K562 (cell line): Measurements from ENCODE around the gene PTPRM. TPM values are rescaled to one million over a fixed set of nuclear protein-coding genes. Genes with fewer than 3 reads are reported as not detected.

Experiments
- ATAC-seq: fragments of 200-7000 bp; cut with Tn5 transposase; 3 replicates; pipeline ENCODE4 v1.9.1; 2020; ENCODE audit warnings: moderate library complexity
- BruUV-seq: library from RNA; stranded (reverse); fragments of 400-500 nt; replicated peaks from 2 replicates; lab custom pipeline; 2021; lab: Mats Ljungman, UMichigan
- CTCF ChIA-PET: fragments of 300-600 bp; formaldehyde crosslinking; extraction: SDS; loops from one replicate; lab custom pipeline; 2021; ENCODE audit warnings: low intra/inter-chr PET ratio; lab: Yijun Ruan, JAX
- POLR2A ChIA-PET: fragments of 300-600, 350-650 bp; sonication (Branson Sonifier 250); formaldehyde crosslinking; extraction: SDS; loops from one replicate; lab custom pipeline; 2021; ENCODE audit warnings: antibody characterized with exemption, inconsistent platforms; lab: Yijun Ruan, JAX
- DNase-seq, 4 experiments: peaks; one replicate each; pipeline versions ENCODE4 v3.0.0 to v3.0.0-alpha.2; 2011 to 2018; ENCODE audit warnings: low spot score in 3 of 4, mixed read lengths in 3 of 4; ENCODE audit errors: extremely low read depth in 1 of 4
- FAIRE-seq: peaks from 2 replicates; lab custom pipeline; 2011; peaks lifted over from hg19 to GRCh38; lab: Jason Lieb, UNC
- H2AFZ ChIP-seq: 2 replicates; pipeline ENCODE4 v1.6.0; 2011; ENCODE audit warnings: low read depth, low read length, control low read depth, inconsistent platforms
- H3K27ac ChIP-seq: fragments of 200-600 bp; 3 replicates; pipeline ENCODE4 v1.8.0; 2011; ENCODE audit warnings: low read depth, mild to moderate bottlenecking, control low read depth, inconsistent platforms, low read length, moderate library complexity, mixed read lengths; ENCODE audit errors: extremely low read depth
- H3K27me3 ChIP-seq, 2 experiments: fragments of 300-600 bp in 1 of 2; 2 replicates in 1 of 2; 3 replicates in 1 of 2; pipeline versions ENCODE4 v1.6.0 to v1.8.0; 2011; ENCODE audit warnings: inconsistent platforms in 2 of 2, low read length in 2 of 2, mild to moderate bottlenecking in 1 of 2, mixed read lengths in 1 of 2, moderate library complexity in 1 of 2; ENCODE audit not compliant: control insufficient read depth in 2 of 2, insufficient read depth in 2 of 2
- H3K36me3 ChIP-seq: fragments of 300-600 bp; 3 replicates; pipeline ENCODE4 v1.8.0; 2011; ENCODE audit warnings: mild to moderate bottlenecking, low read length, inconsistent platforms; ENCODE audit not compliant: control insufficient read depth, insufficient read depth
- H3K4me1 ChIP-seq, 2 experiments: fragments of 200-600 bp in 1 of 2; replicated peaks in 1 of 2; 2 replicates in 1 of 2; 3 replicates in 1 of 2; pipeline versions ENCODE4 v1.5.1 to v1.8.0; 2011; ENCODE audit warnings: inconsistent platforms in 2 of 2, low read length in 2 of 2, mild to moderate bottlenecking in 1 of 2, mixed read lengths in 1 of 2, moderate library complexity in 1 of 2; ENCODE audit not compliant: control insufficient read depth in 2 of 2, insufficient read depth in 2 of 2
- H3K4me2 ChIP-seq: 2 replicates; pipeline ENCODE4 v1.6.1; 2011; ENCODE audit warnings: low read length, control low read depth, inconsistent platforms, mixed read lengths; ENCODE audit not compliant: insufficient read depth
- H3K4me3 ChIP-seq: fragments of 200-600 bp; sonication (generic), shearing (Covaris generic); 2 replicates; pipeline ENCODE4 v1.5.1; 2016; ENCODE audit warnings: control low read depth, inconsistent platforms
- H3K79me2 ChIP-seq: fragments of 200-600 bp; 3 replicates; pipeline ENCODE4 v1.8.0; 2011; ENCODE audit warnings: low read length, inconsistent platforms; ENCODE audit not compliant: control insufficient read depth, insufficient read depth
- H3K9ac ChIP-seq, 2 experiments: 2 replicates each; pipeline versions ENCODE4 v1.6.0 to v1.6.1; 2011; ENCODE audit warnings: low read depth in 2 of 2, low read length in 2 of 2, control low read depth in 1 of 2, inconsistent platforms in 1 of 2, mild to moderate bottlenecking in 1 of 2, mixed read lengths in 1 of 2; ENCODE audit not compliant: insufficient read depth in 1 of 2
- H3K9me1 ChIP-seq: one replicate; pipeline ENCODE4 v1.6.0; 2011; ENCODE audit warnings: inconsistent platforms, mild to moderate bottlenecking, low read length, moderate library complexity; ENCODE audit not compliant: control insufficient read depth, insufficient read depth
- H3K9me3 ChIP-seq: replicated peaks from 2 replicates; pipeline ENCODE4 v1.5.1; 2011; ENCODE audit warnings: low read depth, low read length, inconsistent platforms; ENCODE audit not compliant: control insufficient read depth, insufficient read depth
- H4K20me1 ChIP-seq: replicated peaks from 2 replicates; pipeline ENCODE4 v1.6.1; 2011; ENCODE audit warnings: low read length, inconsistent platforms, mixed read lengths; ENCODE audit not compliant: control insufficient read depth, insufficient read depth
- CBX3 ChIP-seq, 2 experiments: IDR thresholded peaks; 1 replicate in 1 of 2; 2 replicates in 1 of 2; pipeline ENCODE4 v1.6.1; 2012; ENCODE audit warnings: inconsistent platforms in 2 of 2, low read length in 2 of 2, borderline replicate concordance in 1 of 2, control low read depth in 1 of 2
- CCNT2 ChIP-seq: IDR thresholded peaks from 2 replicates; pipeline ENCODE4 v1.6.1; 2011; ENCODE audit warnings: borderline replicate concordance, low read depth, mild to moderate bottlenecking, moderate library complexity, mixed read lengths, low read length; ENCODE audit not compliant: insufficient read length; ENCODE audit errors: extremely low read depth
- CHAMP1 ChIP-seq: fragments of 450-650 bp; IDR thresholded peaks from 2 replicates; pipeline ENCODE4 v1.6.1; 2016; ENCODE audit warnings: mild to moderate bottlenecking
- FOXP1 ChIP-seq: sonication (generic); formaldehyde crosslinking; IDR thresholded peaks from 2 replicates; pipeline ENCODE4 v1.8.0; 2022; ENCODE audit warnings: mild to moderate bottlenecking, missing genetic modification reagents
- MBD1 ChIP-seq: fragments of 250-450 bp; sonication (Bioruptor Pico); IDR thresholded peaks from 2 replicates; pipeline ENCODE4 v1.8.0; 2022; ENCODE audit warnings: inconsistent platforms
- MTA2 ChIP-seq: fragments of 450-650 bp; IDR thresholded peaks from 2 replicates; pipeline ENCODE4 v1.6.1; 2016; ENCODE audit warnings: low read depth
- POLR2B ChIP-seq: fragments of 450-650 bp; IDR thresholded peaks from 2 replicates; pipeline ENCODE4 v1.6.1; 2018; ENCODE audit warnings: low read depth; ENCODE audit not compliant: partially characterized antibody
- SIN3B ChIP-seq: fragments of 450-650 bp; IDR thresholded peaks from 2 replicates; pipeline ENCODE4 v1.6.1; 2017; ENCODE audit warnings: low read depth, mild to moderate bottlenecking, moderate library complexity
- SMC3 ChIP-seq: conservative IDR thresholded peaks from 2 replicates; pipeline ENCODE4 v1.6.1; 2011; ENCODE audit warnings: low read depth, low read length, improper control_type of control experiment; ENCODE audit not compliant: insufficient read depth
- SRSF3 ChIP-seq: fragments of 200-400 bp; formaldehyde crosslinking; IDR thresholded peaks from 2 replicates; pipeline ENCODE4 v1.6.1; 2016; ENCODE audit warnings: mild to moderate bottlenecking, low read length, moderate library complexity; ENCODE audit not compliant: insufficient read depth
- TAF15 ChIP-seq: fragments of 200-400 bp; formaldehyde crosslinking; IDR thresholded peaks from 2 replicates; pipeline ENCODE4 v1.6.1; 2017; ENCODE audit warnings: mild to moderate bottlenecking, low read depth, low read length, moderate library complexity
- THRB ChIP-seq: fragments of 450-650 bp; formaldehyde crosslinking; conservative IDR thresholded peaks from 2 replicates; pipeline ENCODE4 v1.4.0; 2022; ENCODE audit warnings: mild to moderate bottlenecking, missing genetic modification characterization
- TRIM24 ChIP-seq, 2 experiments: fragments of 450-650 bp; IDR thresholded peaks; 2 replicates each; pipeline ENCODE4 v1.6.1; 2016
- TRIM25 ChIP-seq: fragments of 450-650 bp; IDR thresholded peaks from 2 replicates; pipeline ENCODE4 v1.7.0; 2016; ENCODE audit warnings: borderline replicate concordance
- U2AF1 ChIP-seq: fragments of 200-400 bp; formaldehyde crosslinking; optimal IDR thresholded peaks from 2 replicates; pipeline ENCODE3; 2017; ENCODE audit warnings: mild to moderate bottlenecking, low read depth, low read length, moderate library complexity
- ZNF347 ChIP-seq: fragments of 450-650 bp; formaldehyde crosslinking; IDR thresholded peaks from 2 replicates; pipeline ENCODE4 v1.4.0; 2020; ENCODE audit warnings: low read depth, mild to moderate bottlenecking, moderate library complexity
- ZNF561 ChIP-seq: fragments of 450-650 bp; formaldehyde crosslinking; conservative IDR thresholded peaks from 2 replicates; pipeline ENCODE4 v1.4.0; 2020; ENCODE audit warnings: mild to moderate bottlenecking, moderate library complexity
- WGBS: fragments of 100-300 bp; shearing (Covaris generic); methylation state at CpG from one replicate; pipeline ENCODE4 v1.1.6; 2016; ENCODE audit warnings: low coverage, mixed read lengths; ENCODE audit not compliant: insufficient coverage; ENCODE audit errors: missing lambda C conversion rate; 5-methylcytosine and 5-hydroxymethylcytosine counted together
- in situ Hi-C: fragments of 300-500 bp; cut with MboI; formaldehyde crosslinking; loops from 4 replicates; pipeline ENCODE4 v1.15.0; 2018; ENCODE audit warnings: inconsistent platforms, mixed read lengths
- intact Hi-C: fragments of 100-400 bp; cut with micrococcal nuclease; formaldehyde crosslinking; loops from 2 replicates; pipeline ENCODE4 v1.14.2; 2022
- polyA plus RNA-seq, 8 experiments: library from polyadenylated mRNA; depleted of rRNA in 4 of 8; stranded (reverse) in 5 of 8; unstranded in 3 of 8; fragments of >200 nt; fragmentation: Nextera tagmentation in 2 of 8; fragmentation: Illumina TruSeq in 1 of 8; extraction: Ambion mirVana in 2 of 8; extraction: Trizol in 1 of 8; gene quantifications; 2 replicates each; pipeline versions ENCODE4 v1.2.1 to v1.2.3, GENCODE V29; 2011 to 2014; ENCODE audit warnings: inconsistent platforms in 1 of 8, missing spikeins in 1 of 8
- total RNA-seq, 7 experiments: library from RNA; depleted of rRNA in 6 of 7; stranded (reverse); fragments of >200 nt in 6 of 7; fragmentation: Illumina TruSeq in 2 of 7; extraction: Trizol in 2 of 7; gene quantifications; 2 replicates each; pipeline versions ENCODE4 v1.2.1 to v1.2.3, GENCODE V29; 2011 to 2021; ENCODE audit warnings: low replicate concordance in 1 of 7

PTPRM gene
- total and polyA plus RNA-seq, 9 of the 15 experiments (the other 6 are each of a cell fraction or from before 2014, with no cell fraction given): 0.03 to 0.16 (median 0.08) TPM; not detected in 3

- in situ Hi-C loops (no loop called here), intact Hi-C loops (no loop called here)
- H3K4me3 ChIP-seq: no peak overlapping the region
- no peaks in the 10 kb centered on the region for H3K9me3 ChIP-seq
- no TSS peak for BruUV-seq
- ATAC-seq (no peak), DNase-seq (no peak), FAIRE-seq (no peak)
- H3K9ac ChIP-seq: no peak overlapping the region
- POLR2A ChIA-PET: no interaction called here
- no peaks in the 10 kb centered on the region for H3K9me1 ChIP-seq
- H3K4me1 ChIP-seq: no peaks in the 10 kb centered on the region
- 0% methylated on average over 7 of the region's 7 CpGs for WGBS
- CTCF ChIA-PET: no interaction called here
- H2AFZ ChIP-seq: no peak overlapping the region
- no peaks in the 10 kb centered on the region for H3K79me2 ChIP-seq
- no peak overlapping the region for H3K4me2 ChIP-seq
- no peaks in the 10 kb centered on the region for H4K20me1 ChIP-seq
- H3K27ac ChIP-seq: no peak overlapping the region
- no peaks in the 10 kb centered on the region for H3K36me3 ChIP-seq
- H3K27me3 ChIP-seq: no peaks in the 10 kb centered on the region
- no peak for TF ChIP-seq CCNT2
- no peak for TF ChIP-seq ZNF561 (CRISPR knock-in tag)
- TF ChIP-seq SRSF3: no peak
- no peak for TF ChIP-seq CHAMP1
- TF ChIP-seq ZNF347 (CRISPR knock-in tag): no peak
- TF ChIP-seq CBX3 (IDR thresholded peaks at IDR 0.05; ENCODE audit: borderline replicate concordance in 1 of 2, low read length in 2 of 2): no peak
- TF ChIP-seq POLR2B: no peak
- TF ChIP-seq THRB: no peak
- TF ChIP-seq FOXP1 (CRISPR knock-in tag): no peak
- no peak for TF ChIP-seq TRIM24 (IDR thresholded peaks at IDR 0.05)
- TF ChIP-seq SIN3B: no peak
- no peak for TF ChIP-seq MTA2
- no peak for TF ChIP-seq TAF15
- TF ChIP-seq TRIM25: no peak
- no peak for TF ChIP-seq U2AF1
- no peak for TF ChIP-seq SMC3
- TF ChIP-seq MBD1: no peak
Measured at GRCh38 chr18:7955175-7955574, 388.1 kb downstream of the PTPRM start.
